ENCODE data around the gene AKR7A2.

DNA sequence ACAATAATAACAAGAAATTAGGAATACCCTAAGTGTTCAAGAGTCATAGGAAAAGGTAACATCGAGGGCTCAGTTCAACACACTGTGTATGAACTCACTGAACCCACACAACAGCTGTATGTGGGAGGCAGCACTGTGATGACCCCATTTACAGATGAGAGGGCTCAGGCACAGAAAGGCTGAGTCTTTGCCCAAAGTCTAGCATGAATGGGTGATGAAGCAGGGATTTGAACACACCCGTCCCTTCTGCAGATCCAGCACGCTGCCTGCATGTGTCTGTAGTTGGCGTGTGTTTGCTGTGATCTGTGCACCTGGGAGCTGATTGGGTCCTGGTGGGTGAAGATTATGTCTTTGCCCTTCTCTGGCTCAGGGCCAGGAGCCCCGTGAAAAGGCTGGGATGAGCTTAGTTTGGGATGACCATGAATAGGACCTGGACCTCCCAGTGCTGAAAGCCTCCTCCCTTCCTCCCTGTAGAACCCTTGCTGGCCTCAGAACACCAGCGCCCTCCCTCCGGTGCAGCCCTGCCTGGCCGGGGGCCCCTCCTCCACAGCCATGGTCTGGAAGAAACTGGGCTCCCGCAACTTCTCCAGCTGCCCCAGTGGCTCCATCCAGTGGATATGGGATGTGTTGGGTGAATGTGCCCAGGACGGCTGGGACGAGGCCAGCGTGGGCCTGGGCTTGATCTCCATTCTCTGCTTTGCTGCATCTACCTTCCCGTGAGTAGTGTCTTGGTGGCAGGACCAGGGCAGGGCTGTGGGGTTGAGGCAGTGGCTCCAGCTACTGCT is 5.4 kb upstream of the AKR7A2 start:
- TF ChIP-seq SPI1 (IDR thresholded peaks at IDR 0.05; ENCODE audit: borderline replicate concordance, low read depth), result no peak
- TF ChIP-seq, protein P1, sequence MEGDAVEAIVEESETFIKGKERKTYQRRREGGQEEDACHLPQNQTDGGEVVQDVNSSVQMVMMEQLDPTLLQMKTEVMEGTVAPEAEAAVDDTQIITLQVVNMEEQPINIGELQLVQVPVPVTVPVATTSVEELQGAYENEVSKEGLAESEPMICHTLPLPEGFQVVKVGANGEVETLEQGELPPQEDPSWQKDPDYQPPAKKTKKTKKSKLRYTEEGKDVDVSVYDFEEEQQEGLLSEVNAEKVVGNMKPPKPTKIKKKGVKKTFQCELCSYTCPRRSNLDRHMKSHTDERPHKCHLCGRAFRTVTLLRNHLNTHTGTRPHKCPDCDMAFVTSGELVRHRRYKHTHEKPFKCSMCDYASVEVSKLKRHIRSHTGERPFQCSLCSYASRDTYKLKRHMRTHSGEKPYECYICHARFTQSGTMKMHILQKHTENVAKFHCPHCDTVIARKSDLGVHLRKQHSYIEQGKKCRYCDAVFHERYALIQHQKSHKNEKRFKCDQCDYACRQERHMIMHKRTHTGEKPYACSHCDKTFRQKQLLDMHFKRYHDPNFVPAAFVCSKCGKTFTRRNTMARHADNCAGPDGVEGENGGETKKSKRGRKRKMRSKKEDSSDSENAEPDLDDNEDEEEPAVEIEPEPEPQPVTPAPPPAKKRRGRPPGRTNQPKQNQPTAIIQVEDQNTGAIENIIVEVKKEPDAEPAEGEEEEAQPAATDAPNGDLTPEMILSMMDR (IDR thresholded peaks at IDR 0.05; ENCODE audit: insufficient read depth, low read length), result no peak
- no peak for TF ChIP-seq POLR2AphosphoS5 (IDR thresholded peaks at IDR 0.05; ENCODE audit: low read depth)

All from HL-60 (cell line).